Jurkat, Clone E6-1 (cell line): ENCODE results near the gene ZNF211.

ENCODE experiments used
- DNase-seq: peaks from one replicate; pipeline ENCODE4 v3.0.0-alpha.2; 2011; ENCODE audit warnings: low read depth, low spot score
- H3K4me3 ChIP-seq: 2 replicates; pipeline ENCODE4 v1.5.1; 2011; ENCODE audit warnings: mild to moderate bottlenecking, low read length, control low read depth, moderate library complexity

Gene ZNF211

DNA sequence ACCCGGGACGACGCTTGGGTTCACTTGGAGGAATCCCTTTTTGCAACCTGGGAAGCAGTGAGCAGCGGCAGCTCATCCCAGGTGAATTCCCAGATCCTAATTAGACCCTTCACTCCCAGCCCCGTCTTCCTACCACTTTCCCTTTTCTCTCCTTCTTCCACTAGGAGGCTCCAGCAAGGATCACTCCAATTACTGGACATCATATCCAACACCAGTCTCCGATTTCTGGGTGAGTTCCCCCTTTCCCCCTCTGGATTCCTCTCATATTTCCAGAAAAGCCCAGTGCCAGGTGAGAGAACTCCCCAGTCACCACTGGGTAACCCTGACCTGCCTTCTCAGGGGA is 18.7 kb downstream of the ZNF211 start:
- no peak overlapping the region for H3K4me3 ChIP-seq
- no peak for DNase-seq

DNA sequence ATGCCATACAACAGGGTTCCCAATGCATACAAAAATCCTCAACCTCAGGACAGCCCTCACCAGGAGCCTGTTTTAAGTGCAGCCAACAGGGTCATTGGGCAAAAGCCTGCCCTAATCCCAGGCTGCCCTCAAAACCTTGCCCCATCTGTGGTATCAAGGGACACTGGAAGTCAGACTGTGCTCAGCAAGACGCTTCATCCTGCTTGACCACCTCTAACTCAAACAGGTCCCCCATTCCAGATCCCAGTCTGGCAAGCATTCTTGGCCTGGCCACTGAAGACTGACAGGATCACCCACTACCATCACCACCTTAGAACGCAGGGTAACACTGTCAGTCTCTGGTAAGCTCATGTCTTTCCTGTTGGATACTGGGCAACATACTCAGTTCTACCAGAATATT is 20.7 kb downstream of the ZNF211 start:
- no peak for DNase-seq
- no peak overlapping the region for H3K4me3 ChIP-seq

DNA sequence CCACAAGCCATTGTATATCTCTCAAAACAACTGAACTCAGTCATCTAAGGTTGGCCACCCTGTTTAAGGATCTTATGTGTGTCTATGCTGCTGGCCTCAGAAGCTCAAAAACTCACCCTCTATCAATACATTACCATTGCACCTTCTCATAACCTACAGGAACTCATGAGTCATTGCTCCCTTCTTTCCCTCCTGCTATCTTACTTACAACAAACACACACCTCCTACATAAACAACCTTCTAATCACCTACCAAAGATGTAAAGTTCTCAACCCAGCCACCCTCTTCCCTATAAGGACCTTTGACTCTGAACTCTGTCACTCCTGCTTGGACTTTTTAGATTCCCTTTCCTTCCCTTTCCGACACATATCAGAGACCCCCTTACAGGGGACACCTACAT is 22.5 kb downstream of the ZNF211 start:
- no peak for DNase-seq
- H3K4me3 ChIP-seq: no peak overlapping the region

DNA sequence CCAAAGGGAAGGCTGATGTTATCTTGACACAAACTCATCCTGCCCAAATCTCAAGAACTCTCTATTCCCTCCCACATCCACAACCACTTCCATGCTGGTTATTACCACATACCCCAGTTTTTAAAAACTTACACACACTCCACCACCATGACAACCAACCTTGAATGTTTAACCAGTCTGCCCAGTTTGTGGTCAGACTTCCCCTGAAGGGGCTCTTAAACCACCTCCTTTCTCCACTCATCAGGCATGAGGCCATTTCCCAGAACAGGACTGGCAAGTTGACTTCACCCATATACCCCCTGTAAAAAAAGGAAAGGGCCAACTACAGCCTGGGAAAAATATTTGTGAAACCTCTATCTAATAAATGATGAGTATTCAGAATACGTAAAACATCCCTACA is 23.4 kb downstream of the ZNF211 start:
- no peak for DNase-seq

DNA sequence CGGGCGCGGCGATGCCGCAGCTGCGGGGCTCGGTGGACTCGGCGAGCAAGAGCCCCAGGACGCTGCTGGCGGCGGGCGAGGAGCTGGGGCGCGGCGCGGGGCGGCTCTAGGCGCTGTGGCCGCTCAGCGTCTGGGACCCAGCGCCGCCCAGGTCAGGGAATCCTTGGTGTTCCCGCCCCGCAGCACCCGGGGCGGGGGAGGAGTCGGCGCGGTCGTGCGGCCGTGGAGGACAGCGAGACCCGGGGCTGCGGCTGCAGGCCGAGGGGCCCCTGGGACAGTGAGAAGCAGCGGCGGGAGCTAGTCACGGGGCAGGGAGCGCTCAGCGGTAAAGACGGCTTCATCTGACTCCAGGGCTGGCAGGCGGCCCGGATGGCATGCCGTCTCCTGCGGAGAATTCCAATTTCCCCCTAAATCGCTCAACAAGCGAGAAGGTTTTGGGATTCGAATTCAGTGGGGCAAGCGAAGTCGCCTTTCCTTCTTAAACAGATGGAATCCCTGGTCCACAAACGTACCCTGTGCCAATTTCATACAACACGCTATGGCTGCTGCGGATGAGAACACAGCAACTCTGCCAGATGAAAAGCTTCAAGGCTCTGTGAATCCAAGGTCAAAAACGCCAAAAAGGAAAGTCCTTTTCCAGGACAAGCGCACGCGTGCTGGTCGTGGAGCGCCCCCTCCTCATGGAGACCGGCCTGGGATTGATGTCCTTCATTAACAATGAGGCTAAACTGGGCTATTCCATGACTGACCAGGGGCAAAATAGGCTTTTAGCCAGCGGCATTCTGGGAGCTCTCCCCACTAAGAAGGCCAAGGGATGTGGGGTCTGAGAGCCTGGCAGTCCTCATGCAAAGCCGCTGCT is 31.5 kb downstream of the ZNF211 start:
- H3K4me3 ChIP-seq: no peak overlapping the region
- no peak for DNase-seq

More for the DNA sequence above, 23.4 kb downstream of the ZNF211 start:
- no peak overlapping the region for H3K4me3 ChIP-seq

DNA sequence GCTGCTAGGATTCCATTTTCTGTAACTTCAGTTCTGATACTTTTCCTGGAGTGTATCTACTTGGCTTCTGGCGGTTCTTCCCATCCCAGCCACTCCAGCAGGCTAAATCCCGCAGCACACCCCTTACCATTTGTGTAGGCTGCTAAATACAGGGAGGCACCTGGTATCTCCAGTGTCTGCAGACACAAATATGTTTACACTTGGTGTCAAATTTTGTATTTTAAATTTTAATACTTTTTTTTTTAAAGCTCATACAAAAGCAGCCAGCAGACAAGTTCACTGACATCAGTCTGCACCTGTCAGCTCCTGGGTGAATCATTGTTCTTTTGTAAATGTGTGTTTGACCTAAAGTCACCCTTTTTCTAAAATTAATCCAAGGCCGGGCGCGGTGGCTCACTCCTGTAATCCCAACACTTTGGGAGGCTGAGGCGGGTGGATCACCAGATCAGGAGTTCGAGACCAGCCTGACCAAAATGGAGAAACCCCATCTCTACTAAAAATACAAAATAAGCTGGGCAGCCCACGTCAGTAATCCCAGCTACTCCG is 32.4 kb downstream of the ZNF211 start:
- H3K4me3 ChIP-seq: no peak overlapping the region
- no peak for DNase-seq

DNA sequence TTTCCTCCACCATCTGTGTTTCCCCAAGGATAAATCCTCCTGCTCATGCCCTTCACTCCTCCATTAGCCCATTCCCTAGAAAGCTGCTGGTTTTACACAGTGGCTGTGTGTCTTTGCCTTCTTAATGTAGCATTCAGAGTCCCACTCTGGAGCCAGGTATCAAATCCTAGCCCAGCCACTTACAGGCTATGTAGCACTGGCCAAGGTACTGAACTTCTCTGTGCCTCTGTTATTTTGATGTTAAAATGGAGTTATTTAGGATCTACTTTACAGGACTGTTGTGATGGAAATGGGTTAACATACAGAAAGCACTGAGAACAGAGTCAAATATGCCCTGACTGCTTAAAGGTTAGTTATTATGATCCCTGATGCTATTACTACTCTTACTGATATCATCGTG is 34.3 kb downstream of the ZNF211 start:
- H3K4me3 ChIP-seq: no peak overlapping the region
- DNase-seq: no peak

DNA sequence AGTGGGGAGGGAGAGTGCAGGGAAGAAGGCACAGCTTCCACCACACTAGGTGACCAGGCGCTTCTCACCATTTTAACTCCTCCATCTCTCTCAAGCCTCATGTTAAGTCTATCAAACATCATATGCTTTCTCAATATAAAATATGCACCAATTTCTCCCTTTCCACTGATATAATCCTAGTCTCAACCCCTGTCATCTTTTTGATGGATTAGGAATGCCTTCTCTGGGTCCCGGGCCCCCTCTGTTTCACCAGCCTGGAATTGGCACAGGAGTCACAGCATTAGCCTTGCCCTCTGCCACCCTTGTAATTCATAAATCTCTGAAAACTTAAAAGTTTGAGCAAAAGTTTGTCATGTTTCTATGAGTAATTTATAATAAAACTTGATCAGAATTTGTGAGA is 35.7 kb downstream of the ZNF211 start, which contains the start of gene ZSCAN4:
TSS of gene ZSCAN4 (plus strand) at position 301 of the 400 bp plus-strand sequence. CDS start 7,211 bp downstream, outside the sequence.
- no peak within 1 kb of the TSS for H3K4me3 ChIP-seq
- DNase-seq: no peak

DNA sequence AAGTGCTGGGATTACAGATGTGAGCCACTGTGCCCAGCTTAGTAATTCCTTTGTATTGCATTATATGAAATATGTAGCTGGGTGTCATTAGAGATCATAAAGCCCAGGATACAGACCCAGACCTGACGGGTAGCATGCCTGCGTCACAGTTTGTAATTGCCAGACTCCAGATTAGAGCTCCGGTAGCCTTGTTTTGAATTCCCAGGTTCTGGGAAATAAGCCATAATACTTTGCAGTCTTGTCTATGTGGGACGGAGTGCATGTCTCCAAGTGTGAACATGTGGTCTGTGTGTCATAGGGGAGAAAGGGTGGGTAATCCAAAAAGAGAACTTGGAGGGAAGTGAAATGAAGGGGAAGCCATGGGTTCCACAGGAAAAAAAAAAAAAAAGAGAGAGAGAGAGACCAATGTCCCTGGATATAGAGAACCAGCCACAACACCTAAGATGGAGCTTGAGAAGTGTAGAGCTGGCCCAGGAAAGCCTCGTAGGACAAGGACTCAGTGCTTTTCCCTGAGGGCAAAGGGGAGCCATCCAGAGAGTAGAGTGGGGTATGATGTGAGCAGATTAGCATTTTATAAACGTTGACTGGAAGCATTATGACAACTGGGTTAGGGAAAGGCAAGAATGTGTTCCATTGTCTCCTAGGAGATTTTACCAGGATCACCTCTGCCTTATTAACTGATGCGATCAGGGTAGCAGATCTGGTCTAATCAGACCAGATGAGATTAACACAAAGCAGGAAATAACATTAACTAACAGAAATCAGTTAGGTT is 38.3 kb downstream of the ZNF211 start:
- H3K4me3 ChIP-seq: no peak overlapping the region
- DNase-seq: no peak

DNA sequence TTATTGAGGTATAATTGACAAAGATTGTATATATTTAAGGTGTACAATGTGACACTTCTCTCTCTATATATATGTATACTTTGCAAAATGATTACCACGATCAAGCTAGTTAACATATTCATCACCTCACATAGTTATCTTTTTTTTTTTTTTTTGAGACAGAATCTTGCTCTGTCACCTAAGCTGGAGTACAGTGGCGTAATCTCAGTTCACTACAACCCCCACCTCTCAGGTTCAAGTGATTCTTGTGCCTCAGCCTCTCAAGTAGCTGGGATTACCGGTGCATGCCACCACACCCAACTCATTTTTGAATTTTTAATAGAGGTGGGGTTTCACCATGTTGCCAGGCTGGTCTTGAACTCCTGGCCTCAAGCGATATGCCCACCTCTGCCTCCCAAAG is 39.5 kb downstream of the ZNF211 start:
- DNase-seq: no peak
- no peak overlapping the region for H3K4me3 ChIP-seq

DNA sequence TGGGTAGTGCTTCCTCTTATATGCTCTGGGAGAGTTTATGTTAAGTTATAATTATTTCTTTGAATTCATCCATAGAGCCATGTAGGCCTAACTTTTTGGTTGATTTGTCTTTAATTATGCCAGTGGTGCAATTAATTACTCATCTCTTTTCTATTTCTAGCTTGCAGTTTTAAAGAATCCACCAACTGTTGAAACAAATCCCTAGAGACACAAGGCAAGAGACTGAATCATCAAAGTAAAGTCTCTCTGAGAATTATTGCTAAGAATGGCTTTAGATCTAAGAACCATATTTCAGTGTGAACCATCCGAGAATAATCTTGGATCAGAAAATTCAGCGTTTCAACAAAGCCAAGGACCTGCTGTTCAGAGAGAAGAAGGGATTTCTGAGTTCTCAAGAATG is 42.9 kb downstream of the ZNF211 start:
- no peak for DNase-seq
- no peak overlapping the region for H3K4me3 ChIP-seq

DNA sequence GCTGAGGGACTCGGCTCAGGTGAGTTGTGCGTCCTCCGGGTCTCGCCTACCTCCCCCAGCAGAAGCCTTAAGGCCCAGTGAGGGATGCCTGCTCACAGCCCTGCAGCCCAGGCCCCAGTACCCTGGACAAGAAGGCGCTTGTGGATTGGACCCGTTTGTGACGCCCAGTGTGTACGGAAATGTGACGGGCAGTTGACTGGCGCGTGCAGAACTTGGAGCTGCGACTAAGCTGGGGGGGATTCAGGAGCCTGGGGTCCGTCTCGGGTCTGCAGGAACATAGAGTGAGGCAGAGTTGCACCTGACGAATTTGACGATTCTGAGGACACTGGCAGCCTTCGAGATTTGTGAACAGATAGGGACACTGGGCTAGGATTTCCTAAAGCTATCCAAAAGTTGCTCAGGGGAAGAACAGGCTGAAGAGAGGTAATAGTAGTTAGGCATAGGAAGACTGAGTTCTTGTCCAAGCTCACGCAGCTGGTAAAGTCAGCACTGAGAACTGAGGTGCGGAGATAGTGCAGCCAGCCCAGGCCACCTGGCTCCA is 49.3 kb downstream of the ZNF211 start:
- peak; percentile 6 for DNase-seq
- peak overlapping the region; percentile 68 for H3K4me3 ChIP-seq

DNA sequence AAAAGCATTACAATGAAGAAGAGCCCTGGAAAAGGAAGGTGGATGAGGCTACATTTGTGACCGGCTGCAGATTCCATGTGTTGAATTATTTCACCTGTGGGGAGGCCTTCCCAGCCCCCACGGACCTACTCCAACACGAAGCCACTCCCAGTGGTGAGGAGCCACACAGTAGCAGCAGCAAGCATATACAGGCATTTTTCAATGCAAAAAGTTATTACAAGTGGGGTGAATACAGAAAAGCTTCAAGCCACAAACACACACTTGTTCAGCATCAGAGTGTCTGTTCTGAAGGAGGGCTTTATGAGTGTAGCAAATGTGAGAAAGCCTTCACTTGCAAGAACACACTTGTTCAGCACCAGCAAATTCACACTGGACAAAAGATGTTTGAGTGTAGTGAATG is 53.8 kb downstream of the ZNF211 start:
- no peak for DNase-seq
- no peak overlapping the region for H3K4me3 ChIP-seq

DNA sequence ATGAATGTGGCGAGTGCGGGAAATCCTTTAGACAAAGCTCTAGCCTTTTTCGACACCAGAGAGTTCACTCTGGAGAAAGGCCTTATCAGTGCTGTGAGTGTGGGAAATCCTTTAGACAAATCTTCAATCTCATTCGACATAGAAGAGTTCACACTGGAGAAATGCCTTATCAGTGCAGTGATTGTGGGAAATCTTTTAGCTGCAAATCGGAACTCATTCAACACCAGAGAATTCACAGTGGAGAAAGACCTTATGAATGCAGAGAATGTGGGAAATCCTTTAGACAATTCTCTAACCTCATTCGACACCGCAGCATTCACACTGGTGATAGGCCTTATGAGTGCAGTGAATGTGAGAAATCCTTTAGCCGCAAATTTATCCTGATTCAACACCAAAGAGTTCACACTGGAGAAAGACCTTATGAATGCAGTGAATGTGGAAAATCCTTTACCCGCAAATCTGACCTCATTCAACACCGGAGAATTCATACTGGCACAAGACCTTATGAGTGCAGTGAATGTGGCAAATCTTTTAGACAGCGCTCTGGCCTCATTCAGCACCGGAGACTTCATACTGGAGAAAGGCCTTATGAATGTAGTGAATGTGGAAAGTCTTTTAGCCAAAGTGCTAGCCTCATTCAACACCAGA is 54.5 kb downstream of the ZNF211 start:
- H3K4me3 ChIP-seq: no peak overlapping the region
- no peak for DNase-seq

DNA sequence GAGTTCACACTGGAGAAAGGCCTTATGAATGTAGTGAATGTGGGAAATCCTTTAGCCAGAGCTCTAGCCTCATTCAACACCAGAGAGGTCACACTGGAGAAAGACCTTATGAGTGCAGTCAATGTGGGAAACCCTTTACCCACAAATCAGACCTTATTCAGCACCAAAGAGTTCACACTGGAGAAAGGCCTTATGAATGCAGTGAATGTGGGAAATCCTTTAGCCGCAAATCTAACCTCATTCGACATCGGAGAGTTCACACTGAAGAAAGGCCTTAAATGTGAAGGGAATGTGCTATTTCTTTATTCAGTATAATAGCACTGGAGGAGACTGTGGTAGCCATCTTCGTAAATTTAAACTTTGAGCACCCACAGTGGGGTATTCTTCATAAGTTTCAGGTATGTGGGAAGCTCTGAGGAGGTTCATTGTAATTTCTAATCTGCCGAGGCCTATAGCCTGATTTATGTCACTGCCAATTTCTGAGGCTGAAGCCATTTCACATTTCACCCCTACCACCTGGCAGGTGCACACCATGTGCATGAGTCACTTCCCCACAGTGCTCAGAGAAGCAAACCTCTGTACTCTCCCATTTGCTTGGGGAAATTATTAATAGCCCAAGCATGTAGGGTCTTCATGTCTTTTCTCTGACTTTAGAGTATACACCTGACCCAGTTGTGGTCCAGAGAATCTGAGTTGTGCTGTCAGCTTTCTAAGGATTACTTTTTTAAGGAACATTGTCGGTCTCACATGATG is 55.2 kb downstream of the ZNF211 start:
- H3K4me3 ChIP-seq: no peak overlapping the region
- no peak for DNase-seq

DNA sequence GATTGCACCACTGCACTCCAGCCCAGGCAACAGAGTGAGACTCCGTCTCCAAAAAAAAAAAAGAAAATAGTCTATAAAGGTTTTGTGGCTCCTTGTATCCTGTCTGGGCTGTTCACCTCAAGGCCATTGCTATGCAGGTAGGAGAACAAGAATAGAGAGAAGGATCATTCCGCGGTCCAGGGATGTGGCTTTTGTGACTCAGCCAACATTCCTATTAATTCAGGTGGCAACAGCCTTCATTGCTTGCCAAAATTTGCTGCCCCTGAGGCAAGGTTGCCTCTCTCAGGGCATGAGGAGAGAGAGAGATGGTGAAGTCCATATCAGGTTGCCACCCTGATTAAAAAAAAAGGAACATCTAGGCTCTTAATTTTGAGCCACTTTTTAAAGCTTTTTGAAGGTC is 56.8 kb downstream of the ZNF211 start:
- DNase-seq: no peak
- H3K4me3 ChIP-seq: no peak overlapping the region
